Activated CD4-positive, alpha-beta T cell treated with anti-CD3 and anti-CD28 coated beads, Interleukin-2, amount 50 U/mL, for 24 hours (primary cell): Measurements from ENCODE around the gene STARD5.

Source experiments
- DNase-seq, 2 donors: peaks; one replicate each; pipeline ENCODE4 v3.0.0-alpha.2; 2020; ENCODE audit warnings: low read depth in 1 of 2, low spot score in 1 of 2

Gene STARD5

GRCh38 chr15:81312790-81313543 is 11.0 kb downstream of the STARD5 start:
- no peak for DNase-seq

GRCh38 chr15:81311752-81312464 is 12.0 kb downstream of the STARD5 start:
- no peak for DNase-seq

GRCh38 chr15:81310480-81310879 is 13.5 kb downstream of the STARD5 start:
- DNase-seq, result no peak

DNA sequence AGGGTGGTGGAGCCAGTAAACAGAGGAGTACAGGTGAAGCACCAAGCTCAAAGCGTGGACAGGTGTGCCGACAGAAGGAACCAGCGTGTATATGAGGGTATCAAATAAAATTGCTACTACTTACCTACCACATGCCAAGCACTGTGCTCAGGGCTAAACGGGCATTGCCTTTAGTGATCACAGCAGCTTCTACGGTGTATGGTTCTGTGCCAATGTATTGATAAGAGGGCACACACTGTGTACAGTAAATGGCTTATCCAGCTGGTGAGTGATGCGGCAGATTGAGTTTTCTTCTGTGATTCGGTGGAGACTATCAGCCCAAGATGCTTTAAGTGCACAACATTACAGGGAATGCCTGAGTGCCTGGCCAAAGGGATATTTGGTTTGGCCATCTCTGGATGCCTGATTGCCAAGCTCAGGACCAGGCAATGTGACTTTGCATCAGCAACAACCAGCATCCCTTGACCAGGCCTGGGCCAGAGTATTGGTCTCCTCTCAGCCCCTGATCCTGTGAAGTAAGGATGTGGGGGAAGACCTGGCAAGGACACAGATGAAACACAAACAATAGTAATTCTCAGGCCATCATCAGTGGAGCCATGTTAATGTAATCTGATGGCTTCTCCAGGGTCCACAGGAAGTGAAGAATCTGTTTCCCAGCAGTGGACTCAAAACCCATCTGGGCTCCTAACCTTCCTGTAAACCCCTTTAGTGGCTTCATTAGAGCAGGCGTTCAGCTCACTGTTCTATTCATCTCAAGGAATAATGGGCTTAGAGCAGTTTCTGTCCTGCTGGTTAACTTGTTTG is 14.1 kb downstream of the STARD5 start:
- DNase-seq, result no peak

DNA sequence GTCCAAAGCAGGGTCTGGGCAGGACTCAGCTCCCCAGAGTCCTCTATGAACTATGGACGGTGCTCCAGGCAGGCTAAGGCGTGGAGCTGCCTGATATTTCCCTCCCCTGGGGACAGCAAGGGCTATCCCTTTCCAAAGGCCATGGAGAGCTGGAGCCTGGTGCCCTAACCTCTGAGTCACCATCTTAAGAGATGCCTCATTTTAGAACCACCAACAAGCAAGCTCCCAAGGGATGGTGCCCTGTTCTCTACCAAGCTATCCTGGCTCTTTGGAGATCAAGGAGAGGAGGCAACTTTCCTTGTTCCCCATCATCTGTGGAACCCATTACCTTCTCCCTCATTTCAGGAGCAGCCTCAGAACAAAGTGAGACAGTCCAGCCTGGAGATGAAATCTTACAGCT is 15.7 kb downstream of the STARD5 start:
- DNase-seq, result no peak

DNA sequence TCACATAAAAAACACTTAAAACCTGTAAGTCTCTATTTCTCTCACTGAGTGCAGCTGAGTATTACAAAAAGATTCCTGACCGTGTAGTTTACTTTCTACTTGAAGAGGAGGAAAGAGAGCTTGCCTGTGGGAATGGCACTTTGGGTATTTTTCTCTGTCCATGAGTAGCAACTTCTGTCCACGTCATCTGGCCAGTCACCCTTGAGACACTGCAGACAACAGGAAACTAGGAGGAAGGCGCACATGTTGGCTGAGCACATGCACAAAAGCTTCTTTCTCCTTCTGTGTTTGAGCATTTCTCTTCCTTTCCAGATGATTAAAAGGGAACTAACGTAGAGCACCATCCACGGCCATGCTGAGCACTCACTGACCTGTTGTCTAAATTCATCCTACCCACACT is 19.7 kb downstream of the STARD5 start:
- DNase-seq, result no peak

GRCh38 chr15:81303244-81304225 is 20.4 kb downstream of the STARD5 start:
- no peak for DNase-seq

GRCh38 chr15:81302701-81303109 is 21.2 kb downstream of the STARD5 start:
- DNase-seq, result no peak

DNA sequence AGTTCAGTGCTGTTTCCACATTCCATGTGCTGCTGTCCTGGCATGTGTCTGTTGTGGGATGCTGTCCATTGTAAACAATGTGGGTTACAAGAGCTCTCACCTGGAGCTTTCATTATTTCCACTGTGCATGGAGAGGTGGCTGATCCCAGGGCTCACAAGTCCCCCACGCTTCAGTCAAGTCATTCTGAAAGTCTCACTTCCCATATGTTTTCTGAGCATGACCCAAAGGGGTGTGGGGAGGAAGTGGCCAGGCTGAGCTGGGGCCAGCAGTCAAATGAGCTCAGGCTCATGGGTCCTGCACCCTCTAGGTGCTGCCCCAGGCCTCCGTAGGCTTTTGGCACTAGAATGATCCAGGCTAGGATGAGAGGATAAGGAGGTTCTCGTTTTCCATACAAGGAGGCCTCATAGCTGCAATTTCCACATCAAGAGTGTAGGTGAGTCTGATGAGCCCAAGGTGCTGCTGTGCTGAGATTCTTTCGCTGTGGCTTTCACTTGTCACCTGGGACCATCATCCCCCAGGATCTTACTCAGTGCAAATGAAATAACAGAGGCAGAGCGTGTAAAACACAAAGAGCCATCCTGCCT is 22.0 kb downstream of the STARD5 start:
- DNase-seq, result no peak

DNA sequence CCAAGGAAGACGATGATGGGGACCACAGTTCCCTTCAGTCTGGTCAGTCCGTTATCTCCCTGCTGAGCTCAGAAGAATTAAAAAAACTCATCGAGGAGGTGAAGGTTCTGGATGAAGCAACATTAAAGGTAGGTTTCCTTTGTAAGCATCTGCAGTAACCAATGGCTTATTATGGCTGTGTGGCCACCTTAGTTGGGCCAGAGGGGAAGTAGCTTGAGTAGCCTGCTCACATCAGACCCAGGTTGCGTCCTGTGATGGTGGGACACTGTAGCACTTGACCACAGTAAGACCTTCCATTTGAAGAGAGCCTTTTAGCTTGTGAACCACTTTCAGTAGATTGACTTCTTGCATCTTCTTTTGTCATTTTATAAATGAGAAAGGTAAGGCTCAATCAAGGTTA is 22.6 kb downstream of the STARD5 start:
- DNase-seq, result no peak

GRCh38 chr15:81299630-81300273 is 24.2 kb downstream of the STARD5 start:
- DNase-seq, result no peak

GRCh38 chr15:81299156-81299555 is 24.8 kb downstream of the STARD5 start:
- no peak for DNase-seq

- DNase-seq, result no peak
Observed at GRCh38 chr15:81298611-81299010, 25.3 kb downstream of the STARD5 start.

DNA sequence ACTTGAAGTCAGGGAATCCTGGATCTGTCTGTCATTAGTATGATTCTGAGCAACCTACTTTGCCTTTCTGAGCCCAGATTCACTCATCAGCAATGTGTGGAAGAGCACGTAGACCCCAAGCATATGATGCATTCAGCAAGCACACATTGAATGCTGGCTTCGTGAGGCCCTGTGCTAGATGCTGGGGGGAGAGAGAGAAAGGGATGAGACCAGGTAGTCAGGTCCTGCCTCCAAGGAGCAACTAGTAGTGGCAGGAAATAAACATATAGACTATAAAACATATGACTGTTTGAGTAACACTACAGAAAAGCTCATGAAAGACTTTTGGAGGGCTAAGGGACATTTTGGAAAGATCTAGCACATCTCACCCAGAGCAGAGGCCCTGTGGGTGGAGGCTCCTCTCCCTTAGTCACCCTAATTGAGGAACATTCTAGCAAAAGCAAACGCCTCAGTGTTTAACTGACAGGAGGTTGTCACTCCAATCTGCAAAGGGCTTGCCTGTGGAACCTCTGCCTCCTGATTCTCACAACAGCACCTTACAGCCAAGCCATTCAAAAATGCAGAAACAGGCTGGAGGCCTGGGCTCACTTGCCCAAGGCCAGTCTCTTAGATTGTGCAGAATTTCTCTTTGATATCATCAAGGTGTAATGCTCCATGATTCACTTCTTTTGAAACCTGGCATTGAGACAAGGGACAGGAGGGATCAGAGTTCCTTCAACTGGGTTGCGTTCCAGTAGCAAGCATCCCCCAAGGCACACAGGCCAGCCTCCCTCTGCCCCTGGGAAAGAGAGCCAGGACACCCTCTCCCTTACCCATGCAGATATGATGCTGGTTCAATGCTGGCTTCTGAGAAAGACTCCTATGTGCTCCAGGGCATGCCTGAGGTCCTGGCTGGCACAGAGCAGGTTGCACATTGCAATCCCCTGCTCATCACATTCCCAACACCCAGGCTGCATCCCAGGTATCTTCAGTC is 26.1 kb downstream of the STARD5 start:
- DNase-seq, result no peak

GRCh38 chr15:81297147-81297572 is 26.8 kb downstream of the STARD5 start:
- DNase-seq, result no peak

- DNase-seq, result peak; percentile 35 to 75
Observed at GRCh38 chr15:81296673-81297072, 27.3 kb downstream of the STARD5 start.

DNA sequence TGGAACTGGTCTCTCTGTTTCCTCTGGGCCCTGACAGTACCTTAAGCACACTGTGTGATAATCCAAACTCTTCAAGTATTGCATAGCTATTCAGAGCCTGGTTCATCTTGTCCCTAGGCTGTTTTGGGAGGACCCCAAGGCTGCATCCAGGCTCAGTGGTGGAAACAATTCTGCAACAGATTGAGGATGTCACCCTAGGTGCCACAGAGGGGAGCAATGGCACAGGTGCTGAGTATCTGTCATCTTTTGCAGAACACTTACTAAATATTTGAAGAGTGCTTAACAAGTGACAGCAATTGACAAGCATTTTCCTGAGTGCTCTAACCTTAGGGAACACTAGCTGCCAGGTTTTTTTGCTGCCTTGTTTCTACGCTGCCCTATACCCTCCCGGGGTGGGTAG is 27.8 kb downstream of the STARD5 start:
- DNase-seq, result no peak

GRCh38 chr15:81295486-81296121 is 28.3 kb downstream of the STARD5 start:
- DNase-seq, result no peak
